SK-N-SH treated with all-trans-retinoic acid at 6 μM for 48 hours (cell line): Measurements from ENCODE around the gene MAGEB17.

ENCODE experiments used
- ATAC-seq: fragments of 200-7000 bp; cut with Tn5 transposase; 3 replicates; pipeline ENCODE4 v1.9.1; 2020; ENCODE audit warnings: mild to moderate bottlenecking, moderate library complexity
- ARNTL ChIP-seq: fragments of 450-650 bp; formaldehyde crosslinking; IDR thresholded peaks from 2 replicates; pipeline ENCODE4 v1.5.0; 2020; ENCODE audit warnings: low read depth, mild to moderate bottlenecking, moderate library complexity, borderline replicate concordance
- CSDC2 ChIP-seq: fragments of 250-450 bp; sonication (Bioruptor Pico); IDR thresholded peaks from 2 replicates; pipeline ENCODE4 v1.5.0; 2020; ENCODE audit warnings: mild to moderate bottlenecking, moderate library complexity
- ESRRG ChIP-seq: fragments of 250-450 bp; sonication (Bioruptor Pico); IDR thresholded peaks from 2 replicates; pipeline ENCODE4 v1.6.1; 2021; ENCODE audit warnings: mild to moderate bottlenecking
- ISL1 ChIP-seq: fragments of 250-450 bp; sonication (Bioruptor Pico); IDR thresholded peaks from 2 replicates; pipeline ENCODE4 v2.1.2; 2022; ENCODE audit warnings: mild to moderate bottlenecking, moderate library complexity
- OSR1 ChIP-seq: fragments of 250-450 bp; sonication (Bioruptor Pico); IDR thresholded peaks from 2 replicates; pipeline ENCODE4 v1.8.0; 2022; ENCODE audit warnings: moderate library complexity, mild to moderate bottlenecking, inconsistent platforms
- PPARA ChIP-seq: fragments of 250-450 bp; sonication (Bioruptor Pico); IDR thresholded peaks from 2 replicates; pipeline ENCODE4 v1.5.0; 2020; ENCODE audit warnings: mild to moderate bottlenecking, borderline replicate concordance
- RARB ChIP-seq: fragments of 250-450 bp; sonication (Bioruptor Pico); IDR thresholded peaks from 2 replicates; pipeline ENCODE4 v1.8.0; 2021; ENCODE audit warnings: mild to moderate bottlenecking, moderate library complexity
- SNAI2 ChIP-seq: fragments of 250-450 bp; sonication (Bioruptor Pico); IDR thresholded peaks from 2 replicates; pipeline ENCODE4 v1.5.0; 2020; ENCODE audit warnings: mild to moderate bottlenecking, moderate library complexity
- TCF4 ChIP-seq: fragments of 250-450 bp; sonication (Bioruptor Pico); IDR thresholded peaks from 2 replicates; pipeline ENCODE4 v1.8.0; 2021; ENCODE audit warnings: mild to moderate bottlenecking, moderate library complexity, borderline replicate concordance
- TOX ChIP-seq: fragments of 250-450 bp; sonication (Bioruptor Pico); IDR thresholded peaks from 2 replicates; pipeline ENCODE4 v1.8.0; 2021; ENCODE audit warnings: mild to moderate bottlenecking, moderate library complexity, borderline replicate concordance
- ZC3H10 ChIP-seq: fragments of 250-450 bp; sonication (Bioruptor Pico); IDR thresholded peaks from 2 replicates; pipeline ENCODE4 v1.5.1; 2021; ENCODE audit warnings: mild to moderate bottlenecking, moderate library complexity
- ZFP3 ChIP-seq: fragments of 250-450 bp; sonication (Bioruptor Pico); IDR thresholded peaks from 2 replicates; pipeline ENCODE4 v1.5.0; 2020; ENCODE audit warnings: mild to moderate bottlenecking, moderate library complexity
- ZNF565 ChIP-seq: fragments of 450-650 bp; formaldehyde crosslinking; conservative IDR thresholded peaks from 2 replicates; pipeline ENCODE4 v1.5.0; 2020; ENCODE audit warnings: low read depth, mild to moderate bottlenecking, moderate library complexity
- ZNF8 ChIP-seq: fragments of 450-650 bp; formaldehyde crosslinking; IDR thresholded peaks from 2 replicates; pipeline ENCODE4 v1.5.0; 2020; ENCODE audit warnings: mild to moderate bottlenecking, moderate library complexity
- TF ChIP-seq, protein P1 (sequence below): fragments of 250-450 bp; sonication (Bioruptor Pico); IDR thresholded peaks from 2 replicates; pipeline ENCODE4 v1.5.1; 2020; ENCODE audit warnings: low read depth, mild to moderate bottlenecking, moderate library complexity
- TF ChIP-seq, protein P2 (sequence below): fragments of 250-450 bp; sonication (Bioruptor Pico); IDR thresholded peaks from 2 replicates; pipeline ENCODE4 v1.5.0; 2020; ENCODE audit warnings: mild to moderate bottlenecking, moderate library complexity
- TF ChIP-seq, protein P3 (sequence below): fragments of 250-450 bp; sonication (Bioruptor Pico); IDR thresholded peaks from 2 replicates; pipeline ENCODE4 v1.8.0; 2020; ENCODE audit warnings: mild to moderate bottlenecking, moderate library complexity, borderline replicate concordance
- TF ChIP-seq, protein P4 (sequence below): fragments of 250-450 bp; sonication (Bioruptor Pico); IDR thresholded peaks from 2 replicates; pipeline ENCODE4 v1.8.0; 2021; ENCODE audit warnings: low read depth, mild to moderate bottlenecking, moderate library complexity, borderline replicate concordance

The MAGEB17 gene

DNA sequence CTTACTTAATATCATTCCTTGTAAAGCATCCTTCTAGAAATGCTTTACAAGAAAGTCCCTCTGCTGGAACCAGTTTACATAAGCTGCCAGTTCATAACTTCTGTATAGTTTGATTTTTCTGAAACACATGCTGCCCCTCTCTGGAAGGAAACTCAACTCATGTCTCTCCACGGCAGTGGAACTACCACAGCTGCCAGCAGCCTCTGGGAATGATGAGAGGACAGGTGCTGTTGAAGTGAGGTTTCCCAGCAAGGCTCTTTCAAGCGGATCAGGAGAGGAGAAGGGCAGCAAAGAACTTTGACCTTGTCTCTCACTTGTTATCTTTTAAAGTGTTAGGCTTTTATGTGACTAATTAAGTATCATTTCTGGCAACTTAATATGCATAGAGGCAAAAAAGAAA, 36.6 kb upstream of the MAGEB17 start:
- ATAC-seq, result no peak

DNA sequence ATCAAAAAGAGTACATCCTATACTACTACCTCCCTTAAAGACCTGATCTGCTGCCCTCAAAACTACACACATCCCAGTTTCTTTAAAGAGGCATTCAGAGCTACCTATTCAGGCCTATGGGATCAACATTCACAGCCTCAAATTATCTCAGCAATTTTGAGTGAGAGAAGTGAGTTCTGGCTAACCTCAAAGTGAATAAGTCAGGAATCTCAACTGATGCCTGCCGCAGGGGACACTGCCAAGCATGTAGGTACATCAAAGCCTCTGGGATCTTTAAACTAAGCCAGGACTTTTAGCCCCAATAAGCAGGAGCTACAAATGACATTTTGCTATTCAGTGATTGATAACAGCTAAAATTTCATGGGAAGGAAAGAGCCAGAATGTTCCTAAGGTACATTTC, 32.3 kb upstream of the MAGEB17 start:
- TF ChIP-seq ISL1 (CRISPR knock-in tag), result no peak
- TF ChIP-seq, protein P1, sequence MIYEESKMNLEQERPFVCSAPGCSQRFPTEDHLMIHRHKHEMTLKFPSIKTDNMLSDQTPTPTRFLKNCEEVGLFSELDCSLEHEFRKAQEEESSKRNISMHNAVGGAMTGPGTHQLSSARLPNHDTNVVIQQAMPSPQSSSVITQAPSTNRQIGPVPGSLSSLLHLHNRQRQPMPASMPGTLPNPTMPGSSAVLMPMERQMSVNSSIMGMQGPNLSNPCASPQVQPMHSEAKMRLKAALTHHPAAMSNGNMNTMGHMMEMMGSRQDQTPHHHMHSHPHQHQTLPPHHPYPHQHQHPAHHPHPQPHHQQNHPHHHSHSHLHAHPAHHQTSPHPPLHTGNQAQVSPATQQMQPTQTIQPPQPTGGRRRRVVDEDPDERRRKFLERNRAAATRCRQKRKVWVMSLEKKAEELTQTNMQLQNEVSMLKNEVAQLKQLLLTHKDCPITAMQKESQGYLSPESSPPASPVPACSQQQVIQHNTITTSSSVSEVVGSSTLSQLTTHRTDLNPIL, result no peak
- TF ChIP-seq ZNF565, result no peak
- TF ChIP-seq PPARA (CRISPR knock-in tag), result no peak
- TF ChIP-seq ESRRG (CRISPR knock-in tag), result no peak
- no peak for TF ChIP-seq CSDC2 (CRISPR knock-in tag)
- TF ChIP-seq, protein P2, sequence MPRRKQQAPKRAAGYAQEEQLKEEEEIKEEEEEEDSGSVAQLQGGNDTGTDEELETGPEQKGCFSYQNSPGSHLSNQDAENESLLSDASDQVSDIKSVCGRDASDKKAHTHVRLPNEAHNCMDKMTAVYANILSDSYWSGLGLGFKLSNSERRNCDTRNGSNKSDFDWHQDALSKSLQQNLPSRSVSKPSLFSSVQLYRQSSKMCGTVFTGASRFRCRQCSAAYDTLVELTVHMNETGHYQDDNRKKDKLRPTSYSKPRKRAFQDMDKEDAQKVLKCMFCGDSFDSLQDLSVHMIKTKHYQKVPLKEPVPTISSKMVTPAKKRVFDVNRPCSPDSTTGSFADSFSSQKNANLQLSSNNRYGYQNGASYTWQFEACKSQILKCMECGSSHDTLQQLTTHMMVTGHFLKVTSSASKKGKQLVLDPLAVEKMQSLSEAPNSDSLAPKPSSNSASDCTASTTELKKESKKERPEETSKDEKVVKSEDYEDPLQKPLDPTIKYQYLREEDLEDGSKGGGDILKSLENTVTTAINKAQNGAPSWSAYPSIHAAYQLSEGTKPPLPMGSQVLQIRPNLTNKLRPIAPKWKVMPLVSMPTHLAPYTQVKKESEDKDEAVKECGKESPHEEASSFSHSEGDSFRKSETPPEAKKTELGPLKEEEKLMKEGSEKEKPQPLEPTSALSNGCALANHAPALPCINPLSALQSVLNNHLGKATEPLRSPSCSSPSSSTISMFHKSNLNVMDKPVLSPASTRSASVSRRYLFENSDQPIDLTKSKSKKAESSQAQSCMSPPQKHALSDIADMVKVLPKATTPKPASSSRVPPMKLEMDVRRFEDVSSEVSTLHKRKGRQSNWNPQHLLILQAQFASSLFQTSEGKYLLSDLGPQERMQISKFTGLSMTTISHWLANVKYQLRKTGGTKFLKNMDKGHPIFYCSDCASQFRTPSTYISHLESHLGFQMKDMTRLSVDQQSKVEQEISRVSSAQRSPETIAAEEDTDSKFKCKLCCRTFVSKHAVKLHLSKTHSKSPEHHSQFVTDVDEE (CRISPR knock-in tag), result no peak
- TF ChIP-seq, protein P3, sequence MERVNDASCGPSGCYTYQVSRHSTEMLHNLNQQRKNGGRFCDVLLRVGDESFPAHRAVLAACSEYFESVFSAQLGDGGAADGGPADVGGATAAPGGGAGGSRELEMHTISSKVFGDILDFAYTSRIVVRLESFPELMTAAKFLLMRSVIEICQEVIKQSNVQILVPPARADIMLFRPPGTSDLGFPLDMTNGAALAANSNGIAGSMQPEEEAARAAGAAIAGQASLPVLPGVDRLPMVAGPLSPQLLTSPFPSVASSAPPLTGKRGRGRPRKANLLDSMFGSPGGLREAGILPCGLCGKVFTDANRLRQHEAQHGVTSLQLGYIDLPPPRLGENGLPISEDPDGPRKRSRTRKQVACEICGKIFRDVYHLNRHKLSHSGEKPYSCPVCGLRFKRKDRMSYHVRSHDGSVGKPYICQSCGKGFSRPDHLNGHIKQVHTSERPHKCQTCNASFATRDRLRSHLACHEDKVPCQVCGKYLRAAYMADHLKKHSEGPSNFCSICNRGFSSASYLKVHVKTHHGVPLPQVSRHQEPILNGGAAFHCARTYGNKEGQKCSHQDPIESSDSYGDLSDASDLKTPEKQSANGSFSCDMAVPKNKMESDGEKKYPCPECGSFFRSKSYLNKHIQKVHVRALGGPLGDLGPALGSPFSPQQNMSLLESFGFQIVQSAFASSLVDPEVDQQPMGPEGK, result no peak
- TF ChIP-seq ZNF8 (CRISPR knock-in tag), result no peak
- TF ChIP-seq, protein P4, sequence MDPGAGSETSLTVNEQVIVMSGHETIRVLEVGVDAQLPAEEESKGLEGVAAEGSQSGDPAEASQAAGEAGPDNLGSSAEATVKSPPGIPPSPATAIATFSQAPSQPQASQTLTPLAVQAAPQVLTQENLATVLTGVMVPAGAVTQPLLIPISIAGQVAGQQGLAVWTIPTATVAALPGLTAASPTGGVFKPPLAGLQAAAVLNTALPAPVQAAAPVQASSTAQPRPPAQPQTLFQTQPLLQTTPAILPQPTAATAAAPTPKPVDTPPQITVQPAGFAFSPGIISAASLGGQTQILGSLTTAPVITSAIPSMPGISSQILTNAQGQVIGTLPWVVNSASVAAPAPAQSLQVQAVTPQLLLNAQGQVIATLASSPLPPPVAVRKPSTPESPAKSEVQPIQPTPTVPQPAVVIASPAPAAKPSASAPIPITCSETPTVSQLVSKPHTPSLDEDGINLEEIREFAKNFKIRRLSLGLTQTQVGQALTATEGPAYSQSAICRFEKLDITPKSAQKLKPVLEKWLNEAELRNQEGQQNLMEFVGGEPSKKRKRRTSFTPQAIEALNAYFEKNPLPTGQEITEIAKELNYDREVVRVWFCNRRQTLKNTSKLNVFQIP (CRISPR knock-in tag), result no peak
- no peak for TF ChIP-seq TCF4 (CRISPR knock-in tag)
- no peak for TF ChIP-seq ARNTL (CRISPR knock-in tag)
- TF ChIP-seq ZFP3 (CRISPR knock-in tag), result no peak
- ATAC-seq, result no peak

More for the DNA sequence above, 36.6 kb upstream of the MAGEB17 start:
- TF ChIP-seq ZC3H10 (CRISPR knock-in tag) (no peak), ZNF565 (no peak), TOX (CRISPR knock-in tag) (no peak), ARNTL (CRISPR knock-in tag) (no peak), SNAI2 (CRISPR knock-in tag) (no peak), ISL1 (CRISPR knock-in tag) (no peak), CSDC2 (CRISPR knock-in tag) (no peak), OSR1 (CRISPR knock-in tag) (no peak)
- TF ChIP-seq, protein P2 (CRISPR knock-in tag), result no peak
- TF ChIP-seq, protein P3, result no peak

DNA sequence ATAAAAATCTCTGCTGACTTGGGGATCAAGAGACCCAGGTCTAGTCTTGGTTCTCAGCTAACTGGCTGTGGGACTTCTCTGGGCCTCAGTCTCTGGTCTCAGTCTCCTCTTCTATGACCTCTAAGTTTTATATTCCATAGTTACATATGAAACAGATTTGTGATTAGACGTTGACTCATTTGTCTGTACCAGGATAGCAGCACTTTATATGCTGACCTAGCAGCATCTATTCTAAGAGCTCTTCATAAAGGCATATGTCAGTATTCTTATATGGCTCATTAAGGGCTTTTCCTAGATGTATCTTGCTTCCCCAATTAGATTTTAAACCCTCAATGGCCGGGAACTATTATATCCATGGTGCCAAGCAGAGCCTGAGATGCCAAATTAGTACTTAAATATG, 31.2 kb upstream of the MAGEB17 start:
- peak; percentile 60 for ATAC-seq
- TF ChIP-seq CSDC2 (CRISPR knock-in tag) (no peak), RARB (CRISPR knock-in tag) (no peak), ZNF565 (no peak)
- TF ChIP-seq, protein P4 (CRISPR knock-in tag), result no peak
- TF ChIP-seq, protein P2 (CRISPR knock-in tag), result no peak
